GM11168 (cell line): Measurements from ENCODE around the gene NCOR1.
"Not testable (repeated sequence)": the region's sequence is repeated elsewhere in the genome, so short reads cannot be mapped to it uniquely, and the experiment has no call there.

ENCODE experiments used
- in situ Hi-C: fragments of 300-500 bp; cut with MboI; formaldehyde crosslinking; loops from one replicate; pipeline ENCODE4 v1.12.0; 2022; ENCODE audit warnings: low sequenced_read_pairs; ENCODE audit not compliant: unreplicated experiment

The NCOR1 gene

DNA sequence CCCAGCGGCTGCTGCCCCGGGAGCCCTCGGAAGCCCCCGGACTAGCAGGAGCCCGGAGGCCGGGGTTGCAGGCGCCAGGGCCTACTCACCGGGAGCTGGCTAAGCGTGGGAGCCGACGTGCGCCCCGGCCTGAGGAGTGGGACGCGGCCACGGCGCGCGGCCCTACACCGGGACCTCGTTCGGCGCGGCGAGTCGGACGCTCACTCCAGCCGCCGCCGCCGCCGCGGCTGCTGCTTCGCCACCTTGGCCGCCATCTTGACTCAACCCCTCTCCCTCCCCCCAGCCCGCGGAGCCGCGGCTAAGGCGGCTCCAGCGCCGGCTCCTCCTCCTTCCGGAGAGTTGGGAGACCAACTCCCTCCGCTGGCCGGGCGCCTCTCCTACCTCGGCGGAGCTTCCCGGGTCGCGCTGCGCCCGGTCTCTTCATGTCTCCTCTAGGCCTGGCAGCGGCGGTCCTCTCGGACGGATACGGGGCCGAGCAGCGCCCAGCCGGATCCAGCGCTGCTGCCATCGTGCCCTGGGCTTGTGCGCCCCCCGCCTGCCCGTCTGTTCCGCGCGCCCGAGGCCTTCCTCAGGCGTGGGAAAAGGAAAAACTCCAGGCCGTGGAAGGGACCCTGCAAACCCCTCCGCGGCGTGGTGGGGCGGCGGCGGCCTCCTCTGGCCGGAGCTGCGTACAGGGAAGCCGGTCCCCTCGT lies at the start of gene NCOR1:
Gene NCOR1, minus strand, starts transcription at position 262 of the 692 bp plus-strand sequence. CDS start 20,965 bp downstream, outside the sequence.
- in situ Hi-C loops: no loop called here

DNA sequence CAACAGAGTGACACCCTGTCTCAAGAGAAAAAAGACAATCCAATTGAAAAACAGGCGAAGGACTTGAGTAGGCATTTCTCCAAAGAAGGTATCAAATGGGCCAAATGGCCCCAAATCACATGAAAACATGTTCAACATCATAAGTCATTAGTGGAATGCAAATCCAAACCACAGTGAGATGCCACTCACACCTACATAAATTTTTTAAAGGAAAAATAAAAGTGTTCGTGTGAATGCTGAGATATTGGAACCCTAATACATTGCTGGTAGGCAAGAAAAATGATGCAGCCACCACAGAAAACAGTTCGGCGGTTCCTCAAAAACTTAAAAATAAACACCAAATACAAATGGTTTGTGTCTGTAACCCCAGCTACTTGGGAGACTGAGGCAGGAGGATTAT lies 46.9 kb upstream of the NCOR1 start:
- in situ Hi-C loops: no loop called here

DNA sequence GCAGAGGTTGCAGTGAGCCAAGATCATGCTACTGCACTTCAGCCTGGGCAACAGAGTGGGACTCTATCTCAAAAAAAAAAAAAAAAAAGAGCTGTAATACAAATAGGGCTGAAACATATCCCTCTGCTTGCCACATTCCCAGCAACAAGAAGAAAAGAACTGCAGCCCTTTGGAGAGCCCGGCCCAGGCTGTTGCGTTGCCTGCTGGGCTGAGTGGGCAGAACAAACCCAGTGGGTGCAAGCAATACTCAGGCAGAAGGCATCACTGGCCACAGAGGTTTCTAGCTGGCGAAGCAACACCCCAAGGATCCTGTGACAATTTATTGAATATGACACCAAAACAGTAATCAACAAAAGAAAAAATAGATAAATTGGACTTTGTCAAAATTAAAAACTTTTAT lies 45.7 kb upstream of the NCOR1 start:
- in situ Hi-C loops: no loop called here

DNA sequence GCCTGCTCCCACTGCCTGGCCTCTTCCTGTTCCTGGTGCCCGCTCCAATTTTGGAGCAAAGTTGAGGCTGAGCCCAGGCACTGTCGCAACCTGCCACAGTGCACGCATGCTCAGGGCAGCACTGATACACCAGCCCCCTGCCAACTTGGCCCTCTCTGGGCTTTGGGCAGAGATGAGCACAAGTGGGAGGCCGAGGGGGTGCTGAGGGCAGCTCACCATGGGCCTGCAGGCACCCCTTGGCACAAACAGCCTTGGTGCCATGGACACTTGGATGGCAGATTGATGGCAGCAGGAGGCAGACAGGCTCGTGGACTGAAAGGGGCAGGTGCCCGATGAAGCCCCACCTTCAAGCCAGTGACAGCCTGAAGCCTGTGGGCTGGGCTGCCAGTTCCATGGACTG lies 44.6 kb upstream of the NCOR1 start:
- in situ Hi-C loops: no loop called here

DNA sequence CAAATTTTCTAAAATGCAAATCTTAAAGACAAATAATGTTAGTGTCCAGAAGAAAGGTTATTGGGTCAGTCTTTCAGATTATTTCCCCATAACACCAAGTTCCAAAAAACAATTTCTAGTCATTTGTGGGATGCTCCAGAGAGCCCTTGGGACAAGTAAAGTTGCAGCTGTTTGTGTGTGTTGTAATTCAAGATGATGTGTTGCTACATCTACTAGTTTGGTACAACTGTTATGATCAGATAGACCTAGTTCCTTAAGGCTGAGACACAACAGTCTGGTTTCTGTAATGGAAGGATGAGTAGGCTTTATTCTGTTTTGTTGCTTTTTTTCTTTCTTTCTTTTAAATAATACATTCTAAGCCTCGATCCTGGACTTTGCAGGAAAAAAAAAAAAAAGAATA lies 43.6 kb upstream of the NCOR1 start:
- in situ Hi-C loops: no loop called here

DNA sequence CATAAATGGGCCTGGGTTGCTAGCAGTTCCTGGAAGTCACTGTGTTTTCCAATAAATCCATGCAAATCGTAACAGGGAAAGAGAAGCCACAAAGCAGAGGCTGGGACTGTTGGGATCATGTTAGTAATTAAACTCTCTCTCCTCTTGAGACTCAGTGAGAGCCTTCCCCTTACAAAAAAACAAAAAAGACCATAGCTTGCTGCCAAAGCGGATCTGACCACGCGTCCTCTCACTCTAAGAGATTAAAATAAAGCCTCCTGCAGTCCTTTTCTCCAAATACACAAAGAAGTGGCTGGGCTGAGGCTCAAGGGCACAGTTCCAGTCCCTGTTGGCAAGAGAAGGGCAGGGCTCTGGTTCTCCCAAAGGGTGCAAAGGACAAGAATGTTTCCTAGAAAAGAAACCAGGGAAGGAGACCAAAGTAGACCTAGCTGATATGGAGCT lies 40.2 kb upstream of the NCOR1 start:
- in situ Hi-C loops: no loop called here

DNA sequence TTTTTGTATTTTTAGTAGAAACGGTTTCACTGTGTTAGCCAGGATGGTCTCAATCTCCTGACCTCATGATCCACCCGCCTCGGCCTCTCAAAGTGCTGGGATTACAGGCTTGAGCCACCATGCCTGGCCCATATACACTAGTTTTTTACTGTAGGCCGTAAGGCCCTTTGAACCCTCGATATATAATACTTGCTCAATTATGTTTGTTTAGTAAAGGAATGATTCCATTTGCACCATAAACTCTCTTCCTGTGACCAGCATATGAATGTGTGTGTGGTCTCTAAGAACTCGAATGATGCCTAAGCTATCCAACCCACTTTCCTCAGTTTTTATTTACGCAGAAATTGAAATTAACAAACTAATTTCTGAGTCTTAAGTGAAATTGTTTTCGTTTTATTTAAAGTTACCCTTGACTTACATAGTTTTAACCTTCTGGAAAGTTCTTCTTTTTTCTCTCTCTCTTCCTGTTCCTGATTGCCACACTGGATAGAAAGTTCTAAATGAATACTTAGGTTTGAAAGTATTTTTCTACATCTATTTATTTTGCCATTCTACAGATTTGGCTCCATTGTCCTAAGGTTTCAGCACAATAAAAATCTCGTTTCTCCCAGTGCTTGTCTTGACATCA lies 39.6 kb upstream of the NCOR1 start:
- in situ Hi-C loops: no loop called here

DNA sequence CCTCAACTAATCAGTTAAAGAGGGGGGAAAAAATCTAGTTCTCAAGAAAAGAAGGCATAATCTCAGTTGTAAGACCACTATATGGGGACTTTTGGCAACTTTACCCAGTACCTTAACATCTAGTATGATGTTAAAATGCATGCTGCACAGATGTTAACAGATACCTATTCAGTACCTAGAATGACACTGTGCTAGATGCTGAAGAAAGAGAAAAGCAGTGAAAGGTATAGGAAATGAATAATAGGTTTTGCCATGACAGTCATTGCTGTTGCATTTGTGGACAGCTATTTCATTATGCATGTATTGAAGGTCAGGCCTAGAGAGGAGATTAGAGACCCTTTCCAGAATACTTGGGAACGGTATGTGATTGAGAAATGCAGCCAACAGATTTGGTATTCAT lies 36.2 kb upstream of the NCOR1 start:
- in situ Hi-C loops: no loop called here

DNA sequence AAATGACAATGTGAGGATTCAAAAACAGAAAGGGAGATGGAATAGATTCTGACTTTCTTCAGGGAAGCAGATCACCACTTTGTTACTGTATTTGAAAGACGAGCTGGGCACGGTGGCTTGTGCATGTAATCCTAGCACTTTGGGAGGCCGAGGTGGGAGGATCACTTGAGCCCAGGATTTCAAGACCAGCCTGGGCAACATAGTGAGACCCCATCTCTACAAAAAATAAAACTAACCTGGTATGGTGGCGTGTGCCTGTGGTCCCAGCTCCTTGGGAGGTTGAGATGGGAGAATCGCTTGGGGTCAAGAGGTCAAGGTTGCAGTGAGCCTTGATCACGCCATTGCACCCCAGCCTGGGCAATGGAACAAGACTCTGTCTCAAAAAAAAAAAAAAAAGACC lies 35.7 kb upstream of the NCOR1 start:
- in situ Hi-C loops: no loop called here

DNA sequence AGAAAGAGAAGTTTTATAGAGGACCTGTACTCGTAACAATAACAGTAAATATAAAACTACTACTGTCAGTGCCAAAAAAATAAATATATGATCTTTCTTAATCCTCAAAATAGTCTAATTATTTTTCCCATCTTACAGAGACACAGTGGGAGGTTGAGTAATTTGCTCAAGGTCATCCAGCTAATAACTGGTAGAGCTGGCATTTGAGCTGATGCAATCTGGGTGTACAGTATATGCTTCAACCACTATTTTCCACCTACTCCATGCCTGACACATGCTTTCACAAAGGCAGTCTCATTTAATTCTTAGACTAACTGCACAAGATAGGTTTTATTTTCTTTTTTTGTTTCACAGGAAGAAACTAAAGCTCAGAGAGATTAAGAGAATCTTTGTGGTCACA lies 35.3 kb upstream of the NCOR1 start:
- in situ Hi-C loops: no loop called here

DNA sequence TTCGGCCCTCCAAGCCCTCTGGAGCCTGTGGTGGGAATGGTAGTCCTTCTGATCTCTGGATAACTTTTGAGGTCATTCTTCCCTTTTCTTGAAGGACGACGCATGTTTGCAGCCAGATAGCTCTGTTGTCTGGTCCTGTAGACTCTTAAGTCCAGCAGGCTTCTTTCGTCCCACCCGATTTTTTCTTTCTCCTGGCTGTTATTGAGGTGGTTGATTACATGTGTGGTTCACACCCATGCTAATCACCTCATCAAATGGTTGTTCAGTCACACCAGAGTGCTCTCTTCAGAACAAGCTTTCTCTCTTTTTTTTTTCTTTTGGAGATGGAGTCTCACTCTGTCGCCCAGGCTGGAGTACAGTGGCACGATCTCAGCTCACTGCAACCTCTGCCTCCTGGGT lies 32.3 kb upstream of the NCOR1 start:
- in situ Hi-C loops: no loop called here

DNA sequence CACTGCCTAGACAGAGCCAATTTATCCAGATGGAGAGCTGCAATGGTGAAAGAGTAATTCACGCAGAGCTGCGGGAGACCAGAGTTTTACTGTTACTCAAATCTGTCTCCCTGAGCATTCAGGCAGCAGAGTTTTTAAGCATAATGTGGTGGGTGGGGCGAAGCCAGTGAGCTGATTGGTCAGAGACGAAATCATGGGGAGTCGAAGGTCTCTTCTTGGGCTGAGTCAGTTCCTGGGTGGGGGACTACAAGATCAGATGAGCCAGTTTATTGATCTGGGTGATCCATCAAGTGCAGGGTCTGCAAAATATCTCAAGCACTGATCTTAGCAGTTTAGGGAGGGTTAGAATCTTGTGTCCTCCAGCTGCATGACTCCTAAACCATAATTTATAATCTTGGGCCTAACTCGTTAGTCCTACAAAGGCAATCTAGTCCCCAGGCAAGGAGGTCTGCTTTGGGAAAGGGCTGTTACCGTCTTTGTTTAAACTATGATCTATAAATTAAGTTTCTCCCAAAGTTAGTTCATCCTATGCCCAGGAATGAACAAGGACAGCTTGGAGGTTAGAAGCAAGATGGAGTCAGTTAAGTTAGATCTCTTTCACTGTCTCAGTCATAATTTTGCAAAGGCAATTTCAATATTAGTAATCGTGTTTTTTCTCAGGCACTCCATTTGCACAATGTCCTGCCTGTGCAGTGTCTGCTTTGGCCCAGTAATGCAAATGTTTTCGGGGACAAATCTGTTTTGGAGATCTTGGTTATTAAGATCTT lies 28.6 kb upstream of the NCOR1 start:
- in situ Hi-C loops: no loop called here

DNA sequence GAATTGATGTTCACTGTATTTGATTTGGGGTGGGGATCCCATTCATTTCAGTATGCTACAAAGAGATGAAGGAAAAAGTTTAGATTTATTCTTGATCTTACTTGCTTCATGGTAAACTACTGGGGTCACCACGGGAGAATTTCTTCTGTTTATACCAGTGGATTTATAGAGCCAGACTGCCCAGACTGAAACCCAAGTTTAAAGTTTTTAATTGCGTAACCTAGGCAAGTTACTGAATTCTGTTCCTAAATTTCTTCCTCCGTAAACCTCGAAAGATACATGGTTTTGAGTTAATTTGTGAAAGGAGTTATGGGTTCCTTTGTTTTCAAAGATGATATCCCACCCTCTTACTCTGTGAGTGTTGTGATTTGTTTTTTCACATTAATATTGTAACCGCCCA lies 28.1 kb upstream of the NCOR1 start:
- in situ Hi-C loops: no loop called here

DNA sequence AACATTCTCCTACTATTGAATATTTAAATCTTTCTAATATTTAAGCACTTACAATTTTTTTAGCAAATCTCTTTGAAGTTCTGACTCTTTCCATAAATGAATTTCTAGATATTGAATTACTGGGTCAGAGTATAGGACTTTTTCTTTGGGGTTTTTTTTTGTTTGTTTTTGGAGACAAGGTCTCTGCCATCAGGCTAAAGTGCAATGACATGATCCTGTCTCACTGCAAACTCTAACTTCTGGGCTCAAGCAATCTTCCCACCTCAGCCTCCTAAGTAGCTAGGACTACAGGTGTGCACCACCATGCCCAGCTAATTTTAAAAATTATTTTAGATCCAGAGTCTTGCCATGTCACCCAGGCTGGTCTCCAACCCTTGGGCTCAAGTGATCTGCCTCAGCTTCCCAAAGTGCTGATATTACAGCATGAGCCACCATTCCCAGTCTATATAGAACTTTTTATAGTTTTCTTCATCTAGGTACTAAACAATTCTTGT lies 26.6 kb upstream of the NCOR1 start:
- in situ Hi-C loops: no loop called here

DNA sequence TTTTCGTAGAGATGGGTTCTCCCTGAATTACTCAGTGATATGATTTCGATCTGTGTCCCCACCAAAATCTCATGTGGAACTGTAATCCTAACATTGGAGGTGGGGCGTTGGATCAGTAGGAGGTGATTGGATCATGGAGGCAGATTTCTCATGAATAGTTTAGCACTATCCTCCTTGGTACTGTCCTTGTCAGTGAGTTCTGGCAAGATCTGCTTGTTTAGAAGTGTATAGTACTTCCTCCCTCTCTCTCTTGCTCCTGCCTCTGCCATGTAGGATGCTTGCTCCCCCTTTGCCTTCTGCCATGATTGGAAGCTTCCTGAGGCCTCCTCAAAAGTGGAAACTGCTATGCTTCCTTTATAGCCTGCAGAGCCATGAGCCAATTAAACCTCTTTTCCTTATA lies 24.6 kb upstream of the NCOR1 start:
- in situ Hi-C loops: no loop called here

DNA sequence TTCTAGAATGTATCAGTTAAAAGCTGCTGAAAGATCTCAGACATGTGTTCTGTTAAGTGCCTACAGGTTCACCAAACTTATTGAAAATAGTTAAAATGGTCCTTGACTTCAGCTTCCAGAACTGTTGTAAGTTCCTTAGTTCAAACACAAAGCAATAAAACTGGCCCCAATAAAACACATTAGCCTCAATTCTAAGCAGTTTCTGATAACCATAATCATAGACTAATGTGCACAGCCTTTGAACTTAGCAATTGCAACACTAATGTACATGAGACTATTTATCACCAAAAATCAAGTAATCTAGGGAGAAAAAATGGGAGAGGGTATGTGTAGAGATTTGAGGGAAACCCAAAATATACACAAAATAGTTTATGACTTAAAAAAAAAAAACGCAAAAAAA lies 17.1 kb upstream of the NCOR1 start:
- in situ Hi-C loops: no loop called here

DNA sequence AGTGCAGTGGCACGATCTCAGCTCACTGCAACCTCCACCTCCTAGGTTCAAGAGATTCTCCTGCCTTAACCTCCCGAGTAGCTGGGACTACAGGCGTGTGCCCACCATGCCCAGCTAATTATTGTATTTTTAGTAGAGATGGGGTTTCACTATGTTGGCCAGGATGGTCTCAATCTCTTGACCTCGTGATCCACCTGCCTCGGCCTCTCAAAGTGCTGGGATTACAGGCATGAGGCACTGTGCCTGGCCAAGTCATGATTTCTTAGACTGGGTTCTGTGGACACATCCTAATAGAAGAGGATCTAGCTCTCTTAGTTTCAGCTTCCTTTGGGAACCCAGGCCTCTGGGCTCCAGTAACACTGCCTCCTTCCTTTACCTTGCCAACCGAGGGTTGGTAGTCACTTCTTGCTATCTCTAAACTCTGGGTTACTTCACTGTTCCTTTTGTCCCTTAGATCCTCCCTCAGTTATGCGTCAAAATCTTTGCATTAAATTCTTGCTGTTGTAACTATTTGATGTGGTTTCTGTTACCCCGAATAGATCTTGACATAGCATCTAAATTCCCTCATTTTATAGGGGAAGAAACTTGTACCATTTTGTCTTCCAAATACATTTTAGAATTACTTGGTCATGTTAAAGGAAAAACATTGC lies 14.7 kb upstream of the NCOR1 start:
- in situ Hi-C loops: not testable (repeated sequence)

DNA sequence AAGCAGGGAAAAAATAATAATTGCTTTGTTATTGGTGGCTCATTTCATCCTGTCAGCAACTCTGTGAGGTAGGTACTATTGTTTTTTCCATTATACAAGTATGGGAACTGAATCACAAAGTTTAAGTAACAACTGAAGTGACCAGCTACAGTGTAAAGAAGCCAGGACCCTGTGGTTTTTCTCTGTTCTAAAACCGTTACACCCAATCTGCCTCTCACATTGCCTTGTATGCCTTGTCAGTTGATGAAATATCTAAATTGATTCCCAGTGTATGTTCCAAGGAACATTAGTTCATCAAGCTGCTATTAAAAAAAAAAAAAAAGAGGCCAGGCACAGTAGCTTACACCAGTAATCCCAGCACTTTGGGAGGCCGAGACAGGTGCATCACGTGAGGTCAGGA lies 7.1 kb upstream of the NCOR1 start:
- in situ Hi-C loops: no loop called here

DNA sequence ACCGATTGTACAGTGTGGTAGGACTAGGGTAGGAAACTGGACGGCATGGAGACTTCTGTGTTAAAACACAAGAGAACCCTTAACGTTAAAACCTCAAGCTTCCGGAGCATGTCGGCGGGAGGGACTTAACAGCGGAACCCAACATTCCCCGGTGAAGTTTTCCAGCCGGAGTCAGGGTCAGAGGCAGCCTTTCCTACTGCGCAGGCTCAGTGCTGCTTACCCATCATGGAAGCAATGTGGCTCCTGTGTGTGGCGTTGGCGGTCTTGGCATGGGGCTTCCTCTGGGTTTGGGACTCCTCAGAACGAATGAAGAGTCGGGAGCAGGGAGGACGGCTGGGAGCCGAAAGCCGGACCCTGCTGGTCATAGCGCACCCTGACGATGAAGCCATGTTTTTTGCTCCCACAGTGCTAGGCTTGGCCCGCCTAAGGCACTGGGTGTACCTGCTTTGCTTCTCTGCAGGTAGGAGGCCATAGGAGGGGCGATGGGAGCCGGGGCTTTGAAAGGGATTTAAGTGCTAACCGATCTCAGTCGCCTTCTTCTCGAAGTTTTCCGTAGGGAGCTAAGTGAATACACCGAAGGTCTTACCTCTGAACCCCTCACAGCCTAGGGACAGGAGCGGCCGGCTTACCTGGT lies 1.8 kb upstream of the NCOR1 start, which contains the start of gene PIGL:
Gene PIGL, plus strand, starts transcription at position 209 of the 634 bp plus-strand sequence. Its CDS starts 17 bp downstream, at position 226.
- in situ Hi-C loops: no loop called here

DNA sequence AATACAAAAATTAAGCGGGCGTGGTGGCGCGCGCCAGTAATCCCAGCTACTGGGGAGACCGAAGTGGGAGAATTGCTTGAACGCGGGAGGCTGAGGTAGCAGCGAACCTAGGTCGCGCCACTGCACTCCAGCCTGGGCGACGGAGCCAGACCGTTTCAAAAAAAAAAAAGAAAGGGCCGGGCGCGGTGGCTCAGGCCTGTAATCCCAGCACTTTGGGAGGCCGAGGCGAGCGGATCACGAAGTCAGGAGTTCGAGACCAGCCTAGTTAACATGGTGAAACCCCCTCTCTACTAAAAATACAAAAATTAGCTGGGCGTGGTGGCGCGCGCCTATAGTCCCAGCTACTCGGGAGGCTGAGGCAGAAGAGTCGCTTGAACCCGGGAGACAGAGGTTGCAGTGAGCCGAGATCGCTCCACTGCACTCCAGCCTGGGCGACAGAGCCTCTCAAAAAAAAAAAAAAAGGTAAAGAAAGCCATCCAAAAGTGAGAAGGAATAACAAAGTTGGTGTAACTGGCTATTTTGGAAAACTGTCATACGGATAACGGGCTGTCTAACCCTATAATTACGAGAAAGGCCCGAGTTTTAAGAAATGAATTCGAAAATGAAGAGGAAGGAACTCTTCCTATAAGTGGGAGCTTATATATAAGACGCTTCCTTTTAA lies 1.1 kb upstream of the NCOR1 start:
- in situ Hi-C loops: not testable (repeated sequence)
